Transverse colon (tissue), 4 donors: ENCODE results near the gene CPOX. TPM values are rescaled to one million over a fixed set of nuclear protein-coding genes. Genes with fewer than 3 reads are reported as not detected.
A peak's percentile ranks its signal among the peaks of the same experiment; 100 is the strongest.
"Not testable (repeated sequence)": the region's sequence is repeated elsewhere in the genome, so short reads cannot be mapped to it uniquely, and the experiment has no call there.

Source experiments
- DNase-seq: peaks from one replicate; pipeline ENCODE4 v3.0.0-alpha.2; 2019
- H3K27ac ChIP-seq, 4 donors: fragments of 200-600 bp; sonication (generic); 2 replicates each; pipeline ENCODE4 v1.5.1; 2016 to 2018; ENCODE audit warnings: inconsistent platforms in 4 of 4
- H3K27me3 ChIP-seq: fragments of 200-600 bp; sonication (generic); 2 replicates; pipeline ENCODE4 v1.5.1; 2017; ENCODE audit warnings: inconsistent platforms
- H3K36me3 ChIP-seq, 4 donors: fragments of 200-600 bp; sonication (generic); 2 replicates each; pipeline ENCODE4 v1.5.1; 2017 to 2019; ENCODE audit warnings: inconsistent platforms in 4 of 4
- H3K4me1 ChIP-seq, 4 donors: fragments of 200-600 bp; sonication (generic); 2 replicates each; pipeline ENCODE4 v1.5.1; 2017 to 2020; ENCODE audit warnings: inconsistent platforms in 4 of 4
- H3K4me3 ChIP-seq, 4 donors: fragments of 200-600 bp; sonication (generic); 1 replicate in 1 of 4; 2 replicates in 3 of 4; pipeline versions ENCODE4 v1.5.1 to v1.6.1; 2017 to 2019; ENCODE audit warnings: inconsistent platforms in 4 of 4
- H3K9me3 ChIP-seq, 2 donors: fragments of 200-600 bp; sonication (generic); 2 replicates each; pipeline ENCODE4 v1.5.1; 2017 to 2019; ENCODE audit warnings: inconsistent platforms in 2 of 2
- EP300 ChIP-seq: sonication (generic); formaldehyde crosslinking; IDR thresholded peaks from one replicate; pipeline ENCODE4 v1.6.1; 2017; ENCODE audit warnings: antibody characterized with exemption, low read depth
- POLR2A ChIP-seq: fragments of 450-650 bp; IDR thresholded peaks from one replicate; pipeline ENCODE4 v1.6.1; 2016; ENCODE audit warnings: antibody characterized with exemption, mild to moderate bottlenecking, moderate library complexity
- POLR2AphosphoS5 ChIP-seq, 3 donors: sonication (generic); formaldehyde crosslinking; IDR thresholded peaks; one replicate each; pipeline ENCODE4 v1.6.1; 2016; ENCODE audit warnings: antibody characterized with exemption in 3 of 3
- WGBS, 2 donors: methylation state at CpG; one replicate each; pipeline ENCODE4 v1.1.5; 2018; ENCODE audit warnings: low coverage in 1 of 2; 5-methylcytosine and 5-hydroxymethylcytosine counted together
- in situ Hi-C, 4 donors: fragments of 200-750 bp; cut with MboI; loops; one replicate each; pipeline versions ENCODE4 v1.15.0 to v1.15.1; 2017; ENCODE audit warnings: low sequenced_read_pairs in 3 of 4, low pct_ligation_motif_present in 1 of 4, low pct_unique_long_range_greater_than_20kb in 1 of 4
- intact Hi-C: fragments of 100-400 bp; cut with DNase I; formaldehyde crosslinking; loops from one replicate; pipeline ENCODE4 v1.15.1; 2023; ENCODE audit warnings: low total_unique reads
- total RNA-seq, 4 donors: library from RNA; depleted of rRNA; stranded (reverse); fragments of >200 nt; gene quantifications; one replicate each; pipeline ENCODE4 v1.1.0, GENCODE V29; 2016
- TF ChIP-seq, protein P1 (sequence below), 5 experiments: fragments of 200-600 bp in 3 of 5; fragments of 450-650 bp in 2 of 5; sonication (generic) in 3 of 5; IDR thresholded peaks; 1 replicate in 2 of 5; 2 replicates in 3 of 5; pipeline ENCODE4 v1.5.1; 2016 to 2017; ENCODE audit warnings: antibody characterized with exemption in 5 of 5, inconsistent platforms in 3 of 5, mild to moderate bottlenecking in 2 of 5, moderate library complexity in 1 of 5

Gene CPOX
- 10 to 100 TPM; 17.9 to 30.7 (median 26.3) TPM for total RNA-seq

DNA sequence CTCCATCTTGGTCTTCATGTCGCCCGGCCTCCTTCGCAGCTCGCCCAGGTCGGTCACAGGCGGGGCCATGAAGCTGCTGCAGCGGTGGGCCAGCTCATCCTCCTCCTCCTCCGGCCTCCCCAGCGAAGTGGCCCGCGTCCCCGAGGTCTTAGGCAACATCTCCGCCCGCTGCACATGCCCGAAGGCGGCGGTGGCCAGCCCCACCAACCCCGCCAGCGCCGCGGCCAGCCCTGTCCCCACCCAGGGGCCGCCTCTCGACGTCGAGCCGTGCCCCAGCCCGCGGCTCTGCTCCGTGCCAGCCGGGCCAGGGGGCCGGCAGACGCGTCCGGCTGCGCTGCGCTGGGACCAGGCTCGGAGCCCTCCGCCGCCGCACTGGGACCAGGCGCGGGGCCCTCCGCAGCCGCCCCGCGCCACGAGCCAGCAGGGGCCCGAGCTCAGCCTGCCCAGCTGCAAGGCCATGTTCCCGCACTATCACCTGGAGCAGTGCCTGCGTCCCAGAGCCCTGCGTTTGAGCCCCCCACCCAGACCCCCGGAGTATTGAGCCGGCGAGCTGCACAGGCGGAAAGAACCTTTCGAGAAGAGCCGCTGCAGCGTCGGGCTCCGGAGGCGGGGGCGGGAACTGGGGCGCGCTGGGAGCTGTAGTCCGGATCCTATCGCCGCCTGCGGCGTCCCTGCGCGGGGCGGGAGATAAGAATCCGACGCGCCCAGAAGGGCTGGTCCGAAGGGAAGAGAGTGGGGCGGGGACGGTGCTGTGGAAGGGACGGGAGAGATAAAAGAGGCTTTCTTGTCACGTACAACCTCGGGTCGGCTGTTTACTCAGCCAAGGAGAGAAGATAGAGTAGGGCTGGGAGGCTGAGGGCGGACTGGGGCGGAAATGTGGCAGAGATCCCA lies at the start of gene CPOX:
Gene CPOX, minus strand, starts transcription at position 566 of the 891 bp plus-strand sequence. Its CDS starts 107 bp downstream, at position 459.
- 0 to 20% methylated on average over 1 to 65 of the region's 84 CpGs for WGBS, 2 donors
- intact Hi-C loops, result loop anchor here (5.0 kb wide), 1 partner anchor 71 kb away; the partner anchor contains the start of gene CLDND1
- H3K36me3 ChIP-seq, result peaks cover 0 to 5% (median 0%) of the 10 kb centered on the region in 4 donors
- peak within 1 kb of the TSS; percentile 84 to 93 (median 87) for H3K27ac ChIP-seq
- H3K4me3 ChIP-seq, result peak within 1 kb of the TSS; percentile 79 to 92 (median 86)
- in situ Hi-C loops, result loop anchor here in 2 of 4 donors (25.0 kb wide), 2 partner anchors 256 to 556 kb away; partner anchors contain the start of gene GABRR3 (in 1 of the 2)
- peak; percentile 40 for TF ChIP-seq POLR2A
- TF ChIP-seq EP300, result no peak
- TF ChIP-seq POLR2AphosphoS5 (IDR thresholded peaks at IDR 0.05), result peak; percentile 25 to 62 (median 61)
- no peaks in the 10 kb centered on the region for H3K9me3 ChIP-seq
- peaks cover 8 to 29% (median 19%) of the 10 kb centered on the region in 4 donors for H3K4me1 ChIP-seq
- no peaks in the 10 kb centered on the region for H3K27me3 ChIP-seq
- peak; percentile 93 for DNase-seq

DNA sequence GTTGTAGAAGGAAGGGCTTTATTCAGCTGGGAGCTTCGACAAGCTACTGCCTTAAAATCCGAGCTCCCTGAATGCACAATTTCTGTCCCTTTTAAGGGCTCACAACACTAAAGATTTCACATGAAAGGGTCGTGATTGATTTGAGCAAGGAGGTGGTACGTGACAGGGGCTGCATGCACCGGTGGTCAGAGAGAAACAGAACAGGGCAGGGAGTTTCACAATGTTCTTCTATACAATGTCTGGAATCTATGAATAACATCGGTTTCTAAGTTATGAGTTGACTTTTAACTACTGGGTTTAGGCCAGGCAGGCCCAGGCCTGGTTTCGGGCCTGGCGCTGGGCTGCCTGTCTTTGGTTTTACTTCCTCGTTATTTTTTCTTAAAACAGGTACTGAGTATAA lies 49.4 kb upstream of the CPOX start:
- in situ Hi-C loops, H3K27me3 ChIP-seq, H3K4me1 ChIP-seq, intact Hi-C loops, DNase-seq, H3K9me3 ChIP-seq, H3K36me3 ChIP-seq, H3K27ac ChIP-seq, H3K4me3 ChIP-seq: not testable (repeated sequence)
- WGBS, 2 donors, result 83 to 87% methylated on average over 6 to 9 of the region's 9 CpGs

DNA sequence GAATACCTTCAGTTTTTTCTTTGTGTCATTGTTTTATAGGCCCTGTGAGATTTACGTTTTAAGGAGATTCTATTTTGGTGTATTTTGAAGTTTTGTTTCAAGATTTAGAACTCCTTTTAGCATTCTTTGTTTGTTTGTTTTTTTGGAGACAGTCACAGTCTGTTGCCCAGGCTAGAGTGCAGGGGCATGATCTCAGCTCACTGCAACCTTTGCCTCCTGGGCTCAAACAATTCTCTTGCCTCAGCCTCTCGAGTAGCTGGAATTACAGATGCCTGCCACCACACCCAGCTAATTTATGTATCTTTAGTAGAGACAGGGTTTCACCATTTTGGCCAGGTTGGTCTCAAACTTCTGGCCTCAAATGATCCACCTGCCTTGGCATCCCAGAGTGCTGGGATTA lies 48.3 kb upstream of the CPOX start:
- intact Hi-C loops, H3K4me3 ChIP-seq, in situ Hi-C loops, H3K36me3 ChIP-seq, H3K4me1 ChIP-seq, H3K27ac ChIP-seq, DNase-seq, H3K9me3 ChIP-seq, H3K27me3 ChIP-seq: not testable (repeated sequence)
- WGBS, 2 donors, result 39 to 57% methylated on average over 2 of the region's 2 CpGs

DNA sequence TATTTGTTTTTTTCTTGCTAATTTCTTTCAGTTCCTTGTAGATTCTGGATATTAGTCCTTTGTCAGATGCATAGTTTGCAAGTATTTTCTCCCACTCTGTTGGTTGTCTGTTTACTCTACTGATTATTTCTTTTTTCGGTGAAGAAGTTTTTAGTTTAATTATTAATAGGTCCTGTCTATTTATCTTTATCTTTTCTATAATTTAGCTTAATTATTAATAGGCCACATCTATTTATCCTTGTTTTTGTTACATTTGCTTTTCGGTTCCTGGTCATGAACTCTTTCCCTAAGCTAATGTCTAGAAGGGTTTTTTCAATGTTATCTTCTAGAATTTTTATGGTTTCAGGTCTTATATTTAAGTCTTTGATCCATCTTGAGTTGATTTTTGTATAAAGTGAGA lies 45.1 kb upstream of the CPOX start:
- intact Hi-C loops, H3K27me3 ChIP-seq, DNase-seq, H3K4me1 ChIP-seq, in situ Hi-C loops, H3K36me3 ChIP-seq, H3K9me3 ChIP-seq, H3K27ac ChIP-seq, H3K4me3 ChIP-seq: not testable (repeated sequence)
- 58 to 65% methylated on average over 2 of the region's 2 CpGs for WGBS, 2 donors

DNA sequence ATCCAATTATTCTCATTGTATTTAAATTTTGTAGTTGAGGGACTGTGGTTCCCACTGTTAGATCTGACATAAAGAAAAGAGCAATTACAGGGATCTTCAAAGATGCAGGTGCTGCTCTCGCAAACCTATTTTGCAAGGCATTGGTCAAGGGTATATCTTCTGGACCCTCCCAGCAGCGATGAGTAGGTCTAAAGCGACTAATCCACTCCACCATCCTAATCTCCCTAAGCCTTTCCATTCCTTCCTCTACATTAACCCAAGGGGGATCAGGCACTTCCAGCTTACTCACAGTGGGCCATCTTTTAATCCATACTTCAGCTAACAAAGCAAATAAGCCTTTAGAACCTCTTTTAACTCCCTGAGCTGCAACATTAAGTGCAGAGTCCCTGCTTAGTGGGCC lies 37.0 kb upstream of the CPOX start:
- H3K36me3 ChIP-seq, result no peaks in the 10 kb centered on the region
- intact Hi-C loops, result no loop called here
- H3K9me3 ChIP-seq, result no peaks in the 10 kb centered on the region
- in situ Hi-C loops, result no loop called here
- WGBS, 2 donors, result 83 to 89% methylated on average over 1 to 3 of the region's 3 CpGs
- no peaks in the 10 kb centered on the region for H3K4me1 ChIP-seq
- no peaks in the 10 kb centered on the region for H3K27me3 ChIP-seq
- TF ChIP-seq EP300, result no peak
- TF ChIP-seq, protein P1, sequence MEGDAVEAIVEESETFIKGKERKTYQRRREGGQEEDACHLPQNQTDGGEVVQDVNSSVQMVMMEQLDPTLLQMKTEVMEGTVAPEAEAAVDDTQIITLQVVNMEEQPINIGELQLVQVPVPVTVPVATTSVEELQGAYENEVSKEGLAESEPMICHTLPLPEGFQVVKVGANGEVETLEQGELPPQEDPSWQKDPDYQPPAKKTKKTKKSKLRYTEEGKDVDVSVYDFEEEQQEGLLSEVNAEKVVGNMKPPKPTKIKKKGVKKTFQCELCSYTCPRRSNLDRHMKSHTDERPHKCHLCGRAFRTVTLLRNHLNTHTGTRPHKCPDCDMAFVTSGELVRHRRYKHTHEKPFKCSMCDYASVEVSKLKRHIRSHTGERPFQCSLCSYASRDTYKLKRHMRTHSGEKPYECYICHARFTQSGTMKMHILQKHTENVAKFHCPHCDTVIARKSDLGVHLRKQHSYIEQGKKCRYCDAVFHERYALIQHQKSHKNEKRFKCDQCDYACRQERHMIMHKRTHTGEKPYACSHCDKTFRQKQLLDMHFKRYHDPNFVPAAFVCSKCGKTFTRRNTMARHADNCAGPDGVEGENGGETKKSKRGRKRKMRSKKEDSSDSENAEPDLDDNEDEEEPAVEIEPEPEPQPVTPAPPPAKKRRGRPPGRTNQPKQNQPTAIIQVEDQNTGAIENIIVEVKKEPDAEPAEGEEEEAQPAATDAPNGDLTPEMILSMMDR (IDR thresholded peaks at IDR 0.05), result no peak
- no peak for TF ChIP-seq POLR2A
- no peak for TF ChIP-seq POLR2AphosphoS5 (IDR thresholded peaks at IDR 0.05)
- DNase-seq, result no peak
- H3K27ac ChIP-seq, result no peak overlapping the region
- no peak overlapping the region for H3K4me3 ChIP-seq

DNA sequence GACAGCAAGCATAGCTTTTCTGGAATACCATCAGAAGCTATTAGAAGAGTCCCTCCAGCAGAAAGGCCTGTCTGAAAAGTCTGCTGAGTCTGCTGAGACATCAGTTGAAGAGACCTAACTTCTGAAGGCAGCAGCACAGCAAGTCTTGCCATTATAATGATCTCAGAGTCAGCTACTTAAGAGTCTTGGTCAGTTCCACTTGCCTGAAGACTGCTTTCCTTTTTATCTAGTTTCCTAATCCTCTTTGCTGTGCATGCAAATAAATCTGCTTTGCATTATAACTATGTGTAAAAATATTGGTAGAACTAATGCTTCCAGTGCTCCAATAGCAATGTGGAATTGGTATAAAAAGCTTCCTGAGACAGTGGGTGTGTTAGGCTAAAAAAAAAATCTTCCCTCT lies 34.9 kb upstream of the CPOX start:
- intact Hi-C loops (no loop called here), in situ Hi-C loops (no loop called here)
- H3K4me1 ChIP-seq, result no peaks in the 10 kb centered on the region
- no peaks in the 10 kb centered on the region for H3K9me3 ChIP-seq
- no peak overlapping the region for H3K4me3 ChIP-seq
- DNase-seq, result no peak
- H3K36me3 ChIP-seq, result no peaks in the 10 kb centered on the region
- TF ChIP-seq POLR2A, result no peak
- H3K27me3 ChIP-seq, result no peaks in the 10 kb centered on the region
- no peak overlapping the region for H3K27ac ChIP-seq
